Endodermal cell (in vitro differentiated cells): ENCODE measurements around the gene PCNT. TPM values are rescaled to one million over a fixed set of nuclear protein-coding genes. Genes with fewer than 3 reads are reported as not detected.

ENCODE experiments used
- DNase-seq: peaks from one replicate; pipeline ENCODE4 v3.0.0-alpha.2; 2017
- H3K27ac ChIP-seq: 2 replicates; pipeline ENCODE4 v1.5.1; 2013; ENCODE audit warnings: mild to moderate bottlenecking, low read depth, low read length, moderate library complexity
- H3K27me3 ChIP-seq: 2 replicates; pipeline ENCODE4 v1.6.1; 2013; ENCODE audit warnings: mild to moderate bottlenecking, low read length, moderate library complexity; ENCODE audit not compliant: insufficient read depth, control insufficient read depth, poor library complexity, severe bottlenecking
- H3K36me3 ChIP-seq: 2 replicates; pipeline ENCODE4 v1.7.0; 2013; ENCODE audit warnings: mild to moderate bottlenecking, low read length, moderate library complexity; ENCODE audit not compliant: control insufficient read depth, insufficient read depth
- H3K4me1 ChIP-seq: one replicate; pipeline ENCODE4 v1.7.0; 2013; ENCODE audit warnings: low read length; ENCODE audit not compliant: control insufficient read depth, insufficient read depth
- H3K4me3 ChIP-seq: 2 replicates; pipeline ENCODE4 v1.5.1; 2013; ENCODE audit warnings: mild to moderate bottlenecking, low read length, moderate library complexity
- H3K9ac ChIP-seq: 2 replicates; pipeline ENCODE4 v1.6.1; 2013; ENCODE audit warnings: mild to moderate bottlenecking, low read length, moderate library complexity; ENCODE audit not compliant: poor library complexity, severe bottlenecking; ENCODE audit errors: extremely low read depth
- H3K9me3 ChIP-seq: 2 replicates; pipeline ENCODE4 v1.6.1; 2013; ENCODE audit warnings: mild to moderate bottlenecking, low read length, moderate library complexity; ENCODE audit not compliant: control insufficient read depth
- H3K27ac Mint-ChIP-seq: 2 replicates; pipeline ENCODE4 v1.8.0; 2020; ENCODE audit warnings: mixed read lengths
- H3K27me3 Mint-ChIP-seq: 2 replicates; pipeline ENCODE4 v1.8.0; 2021; ENCODE audit warnings: mild to moderate bottlenecking, mixed read lengths; ENCODE audit not compliant: insufficient read depth
- H3K36me3 Mint-ChIP-seq: 2 replicates; pipeline ENCODE4 v1.8.0; 2020; ENCODE audit warnings: low read depth, mixed read lengths
- H3K4me1 Mint-ChIP-seq: 2 replicates; pipeline ENCODE4 v1.8.0; 2020; ENCODE audit warnings: mixed read lengths
- H3K4me3 Mint-ChIP-seq: 2 replicates; pipeline ENCODE4 v1.8.0; 2020; ENCODE audit warnings: mild to moderate bottlenecking, moderate library complexity, mixed read lengths
- H3K9me3 Mint-ChIP-seq: 2 replicates; pipeline ENCODE4 v1.8.0; 2020; ENCODE audit warnings: mild to moderate bottlenecking, mixed read lengths
- CTCF ChIP-seq: fragments of 200-600 bp; sonication (generic); conservative IDR thresholded peaks from 2 replicates; pipeline ENCODE4 v1.5.0; 2021; ENCODE audit warnings: antibody characterized with exemption, mild to moderate bottlenecking
- WGBS, 2 experiments: methylation state at CpG; one replicate each; pipeline versions ENCODE4 v1.1.5 to v1.1.7; 2013; ENCODE audit warnings: missing lambda C conversion rate in 2 of 2, mixed read lengths in 1 of 2; ENCODE audit not compliant: insufficient coverage in 1 of 2, insufficient read length in 1 of 2; 5-methylcytosine and 5-hydroxymethylcytosine counted together
- total RNA-seq, 2 donors: library from RNA; stranded (reverse); fragmentation: NEBNext Ultra II Directional in 1 of 2; extraction: Animal tissue kit (Norgen Biotek cat#: 25700) in 1 of 2; gene quantifications; 2 replicates in 1 of 2; 3 replicates in 1 of 2; pipeline ENCODE4 v1.2.1, GENCODE V29; 2021

Gene PCNT
- total RNA-seq, 2 donors from 2014 or later = 40.1 to 40.7 TPM

- DNase-seq = no peak
- no peaks in the 10 kb centered on the region for H3K27me3 ChIP-seq
- no peak overlapping the region for H3K27ac ChIP-seq
- H3K4me1 ChIP-seq = no peaks in the 10 kb centered on the region
- H3K9ac ChIP-seq = no peak overlapping the region
- H3K27ac Mint-ChIP-seq = no peak overlapping the region
- peaks cover 44% of the 10 kb centered on the region for H3K36me3 Mint-ChIP-seq
- TF ChIP-seq CTCF = no peak
- H3K9me3 ChIP-seq = no peaks in the 10 kb centered on the region
- no peak overlapping the region for H3K4me3 Mint-ChIP-seq
- H3K9me3 Mint-ChIP-seq = no peaks in the 10 kb centered on the region
- peaks cover 10% of the 10 kb centered on the region for H3K4me1 Mint-ChIP-seq
- peaks cover 54% of the 10 kb centered on the region for H3K36me3 ChIP-seq
- no peak overlapping the region for H3K4me3 ChIP-seq
- no peaks in the 10 kb centered on the region for H3K27me3 Mint-ChIP-seq
- WGBS, 2 experiments = 97 to 100% methylated on average over 3 to 4 of the region's 4 CpGs
Observed at GRCh38 chr21:46327711-46328110, 3.8 kb downstream of the PCNT start.

- Mint-ChIP-seq H3K9me3 (no peaks in the 10 kb centered on the region), H3K36me3 (peaks cover 44% of the 10 kb centered on the region), H3K27ac (no peak overlapping the region), H3K4me1 (peaks cover 10% of the 10 kb centered on the region), H3K4me3 (no peak overlapping the region), H3K27me3 (no peaks in the 10 kb centered on the region)
- 100% methylated on average over 4 of the region's 5 CpGs; no CpG with 5 or more reads in 1 of the 2 experiments for WGBS, 2 experiments
- no peak for DNase-seq
- no peaks in the 10 kb centered on the region for H3K4me1 ChIP-seq
- no peak overlapping the region for H3K27ac ChIP-seq
- no peak overlapping the region for H3K9ac ChIP-seq
- no peak for TF ChIP-seq CTCF
- H3K36me3 ChIP-seq = peaks cover 57% of the 10 kb centered on the region
- no peak overlapping the region for H3K4me3 ChIP-seq
- no peaks in the 10 kb centered on the region for H3K27me3 ChIP-seq
- H3K9me3 ChIP-seq = no peaks in the 10 kb centered on the region
Observed at GRCh38 chr21:46328151-46328550, 4.2 kb downstream of the PCNT start.

DNA sequence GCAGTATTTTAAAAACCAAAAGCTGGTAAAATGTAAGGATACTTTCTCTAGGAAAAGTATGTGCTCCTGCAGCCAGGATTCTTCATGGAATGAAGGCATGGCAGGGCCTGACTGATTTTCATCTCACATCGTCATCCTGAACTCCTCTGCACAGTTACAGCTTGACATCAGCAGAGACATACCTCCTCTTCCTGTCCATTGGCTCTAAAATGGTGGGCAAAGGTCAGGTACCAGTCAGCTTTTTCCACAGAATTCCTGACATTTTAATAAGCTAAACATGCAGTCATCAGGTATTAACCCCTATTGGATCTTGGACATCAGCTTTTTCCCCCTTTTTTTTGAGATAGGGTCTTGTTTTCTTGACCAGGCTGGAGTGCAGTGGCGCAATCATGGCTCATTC lies 5.8 kb downstream of the PCNT start:
- H3K4me3 ChIP-seq = no peak overlapping the region
- TF ChIP-seq CTCF = no peak
- no peak for DNase-seq
- Mint-ChIP-seq H3K36me3 (peaks cover 53% of the 10 kb centered on the region), H3K9me3 (no peaks in the 10 kb centered on the region), H3K4me1 (peaks cover 10% of the 10 kb centered on the region), H3K27ac (no peak overlapping the region), H3K4me3 (no peak overlapping the region), H3K27me3 (no peaks in the 10 kb centered on the region)
- H3K27ac ChIP-seq = no peak overlapping the region
- no peaks in the 10 kb centered on the region for H3K27me3 ChIP-seq
- no peak overlapping the region for H3K9ac ChIP-seq
- 80 to 87% methylated on average over 1 to 2 of the region's 2 CpGs for WGBS, 2 experiments
- H3K9me3 ChIP-seq = no peaks in the 10 kb centered on the region
- no peaks in the 10 kb centered on the region for H3K4me1 ChIP-seq
- H3K36me3 ChIP-seq = peaks cover 64% of the 10 kb centered on the region
